H1 (cell line): ENCODE data around the gene KLHL5.

Experiments
- CHD2 ChIP-seq: IDR thresholded peaks from 2 replicates; pipeline ENCODE4 v1.6.1; 2012; ENCODE audit warnings: low read length, improper control_type of control experiment
- CTCF ChIP-seq, 3 experiments: IDR thresholded peaks; 1 replicate in 2 of 3; 2 replicates in 1 of 3; pipeline versions ENCODE4 v1.5.1 to v1.6.1; 2011; ENCODE audit warnings: low read length in 3 of 3, mild to moderate bottlenecking in 3 of 3, inconsistent platforms in 2 of 3, low read depth in 1 of 3, moderate library complexity in 1 of 3; ENCODE audit not compliant: insufficient read depth in 1 of 3; ENCODE audit errors: control extremely low read depth in 1 of 3
- EZH2 ChIP-seq: fragments of 200-600 bp; sonication (generic); IDR thresholded peaks from 2 replicates; pipeline ENCODE4 v1.7.1; 2012; ENCODE audit warnings: low read depth, mild to moderate bottlenecking, moderate library complexity, low read length, inconsistent platforms; ENCODE audit not compliant: severe bottlenecking
- GABPA ChIP-seq: IDR thresholded peaks from 2 replicates; pipeline ENCODE4 v1.6.1; 2011; ENCODE audit warnings: mild to moderate bottlenecking, low read length, moderate library complexity, borderline replicate concordance; ENCODE audit not compliant: insufficient read depth
- JUND ChIP-seq: IDR thresholded peaks from 2 replicates; pipeline ENCODE4 v1.6.1; 2011; ENCODE audit warnings: mild to moderate bottlenecking, improper control_type of control experiment, low read length
- PHF8 ChIP-seq: fragments of 200-600 bp; sonication (generic); conservative IDR thresholded peaks from 2 replicates; pipeline ENCODE4 v1.7.1; 2012; ENCODE audit warnings: low read depth, mild to moderate bottlenecking, inconsistent platforms, low read length, moderate library complexity
- POLR2A ChIP-seq, 2 experiments: IDR thresholded peaks; 1 replicate in 1 of 2; 2 replicates in 1 of 2; pipeline ENCODE4 v1.6.1; 2011; ENCODE audit warnings: low read depth in 2 of 2, low read length in 2 of 2, mild to moderate bottlenecking in 2 of 2; ENCODE audit errors: control extremely low read depth in 1 of 2
- RAD21 ChIP-seq, 2 experiments: IDR thresholded peaks in 1 of 2; conservative IDR thresholded peaks in 1 of 2; 2 replicates each; pipeline ENCODE4 v1.6.1; 2011; ENCODE audit warnings: low read depth in 2 of 2, low read length in 2 of 2, improper control_type of control experiment in 1 of 2, inconsistent platforms in 1 of 2, mild to moderate bottlenecking in 1 of 2, moderate library complexity in 1 of 2
- RFX5 ChIP-seq: IDR thresholded peaks from 2 replicates; pipeline ENCODE4 v1.6.1; 2011; ENCODE audit warnings: low read depth, low read length, improper control_type of control experiment, borderline replicate concordance
- SUZ12 ChIP-seq: fragments of 200-600 bp; sonication (generic); IDR thresholded peaks from 2 replicates; pipeline ENCODE4 v1.6.1; 2012; ENCODE audit warnings: mild to moderate bottlenecking, inconsistent platforms, low read length, moderate library complexity, mixed read lengths
- TAF1 ChIP-seq: IDR thresholded peaks from 2 replicates; pipeline ENCODE4 v1.6.1; 2011; ENCODE audit warnings: mild to moderate bottlenecking, low read depth, low read length
- YY1 ChIP-seq: IDR thresholded peaks from 2 replicates; pipeline ENCODE4 v1.6.1; 2011; ENCODE audit warnings: low read depth, mild to moderate bottlenecking, low read length
- TF ChIP-seq, protein P1 (sequence below): fragments of 300-600 bp; sonication (generic); IDR thresholded peaks from 2 replicates; pipeline ENCODE4 v1.7.1; 2012; ENCODE audit warnings: low read length, moderate library complexity, mild to moderate bottlenecking, inconsistent platforms; ENCODE audit not compliant: insufficient replicate concordance

DNA sequence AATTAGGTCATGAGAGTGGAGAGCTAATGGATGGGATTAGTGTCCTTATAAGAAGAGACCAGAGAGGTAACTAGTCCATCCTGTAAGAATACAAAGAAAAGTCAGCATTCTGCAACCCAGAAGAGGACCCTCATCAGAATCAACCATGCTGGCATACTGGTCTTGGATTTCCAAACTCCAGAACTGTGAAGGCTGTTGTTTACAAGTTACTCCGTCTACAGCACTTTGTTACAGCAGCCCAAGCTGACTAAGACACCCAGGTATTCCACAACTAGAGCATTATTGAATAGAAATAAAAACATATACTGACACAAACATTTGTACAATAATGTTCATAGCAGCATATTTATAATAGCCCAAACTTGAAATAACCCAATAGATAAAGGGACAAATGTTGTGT lies 39.0 kb upstream of the KLHL5 start:
- TF ChIP-seq PHF8 (no peak), GABPA (no peak), TAF1 (no peak), CTCF (IDR thresholded peaks at IDR 0.05; ENCODE audit: control extremely low read depth in 1 of 3, insufficient read depth in 1 of 3, low read depth in 1 of 3, low read length in 3 of 3) (no peak), CHD2 (no peak), RAD21 (IDR thresholded peaks at IDR 0.05 in 1 of 2, conservative IDR thresholded peaks at IDR 0.05 in 1 of 2; ENCODE audit: low read depth in 2 of 2, low read length in 2 of 2) (no peak), YY1 (no peak), RFX5 (no peak), JUND (no peak), POLR2A (IDR thresholded peaks at IDR 0.05; ENCODE audit: control extremely low read depth in 1 of 2, low read depth in 2 of 2, low read length in 2 of 2) (no peak), SUZ12 (no peak), EZH2 (no peak)
- TF ChIP-seq, protein P1, sequence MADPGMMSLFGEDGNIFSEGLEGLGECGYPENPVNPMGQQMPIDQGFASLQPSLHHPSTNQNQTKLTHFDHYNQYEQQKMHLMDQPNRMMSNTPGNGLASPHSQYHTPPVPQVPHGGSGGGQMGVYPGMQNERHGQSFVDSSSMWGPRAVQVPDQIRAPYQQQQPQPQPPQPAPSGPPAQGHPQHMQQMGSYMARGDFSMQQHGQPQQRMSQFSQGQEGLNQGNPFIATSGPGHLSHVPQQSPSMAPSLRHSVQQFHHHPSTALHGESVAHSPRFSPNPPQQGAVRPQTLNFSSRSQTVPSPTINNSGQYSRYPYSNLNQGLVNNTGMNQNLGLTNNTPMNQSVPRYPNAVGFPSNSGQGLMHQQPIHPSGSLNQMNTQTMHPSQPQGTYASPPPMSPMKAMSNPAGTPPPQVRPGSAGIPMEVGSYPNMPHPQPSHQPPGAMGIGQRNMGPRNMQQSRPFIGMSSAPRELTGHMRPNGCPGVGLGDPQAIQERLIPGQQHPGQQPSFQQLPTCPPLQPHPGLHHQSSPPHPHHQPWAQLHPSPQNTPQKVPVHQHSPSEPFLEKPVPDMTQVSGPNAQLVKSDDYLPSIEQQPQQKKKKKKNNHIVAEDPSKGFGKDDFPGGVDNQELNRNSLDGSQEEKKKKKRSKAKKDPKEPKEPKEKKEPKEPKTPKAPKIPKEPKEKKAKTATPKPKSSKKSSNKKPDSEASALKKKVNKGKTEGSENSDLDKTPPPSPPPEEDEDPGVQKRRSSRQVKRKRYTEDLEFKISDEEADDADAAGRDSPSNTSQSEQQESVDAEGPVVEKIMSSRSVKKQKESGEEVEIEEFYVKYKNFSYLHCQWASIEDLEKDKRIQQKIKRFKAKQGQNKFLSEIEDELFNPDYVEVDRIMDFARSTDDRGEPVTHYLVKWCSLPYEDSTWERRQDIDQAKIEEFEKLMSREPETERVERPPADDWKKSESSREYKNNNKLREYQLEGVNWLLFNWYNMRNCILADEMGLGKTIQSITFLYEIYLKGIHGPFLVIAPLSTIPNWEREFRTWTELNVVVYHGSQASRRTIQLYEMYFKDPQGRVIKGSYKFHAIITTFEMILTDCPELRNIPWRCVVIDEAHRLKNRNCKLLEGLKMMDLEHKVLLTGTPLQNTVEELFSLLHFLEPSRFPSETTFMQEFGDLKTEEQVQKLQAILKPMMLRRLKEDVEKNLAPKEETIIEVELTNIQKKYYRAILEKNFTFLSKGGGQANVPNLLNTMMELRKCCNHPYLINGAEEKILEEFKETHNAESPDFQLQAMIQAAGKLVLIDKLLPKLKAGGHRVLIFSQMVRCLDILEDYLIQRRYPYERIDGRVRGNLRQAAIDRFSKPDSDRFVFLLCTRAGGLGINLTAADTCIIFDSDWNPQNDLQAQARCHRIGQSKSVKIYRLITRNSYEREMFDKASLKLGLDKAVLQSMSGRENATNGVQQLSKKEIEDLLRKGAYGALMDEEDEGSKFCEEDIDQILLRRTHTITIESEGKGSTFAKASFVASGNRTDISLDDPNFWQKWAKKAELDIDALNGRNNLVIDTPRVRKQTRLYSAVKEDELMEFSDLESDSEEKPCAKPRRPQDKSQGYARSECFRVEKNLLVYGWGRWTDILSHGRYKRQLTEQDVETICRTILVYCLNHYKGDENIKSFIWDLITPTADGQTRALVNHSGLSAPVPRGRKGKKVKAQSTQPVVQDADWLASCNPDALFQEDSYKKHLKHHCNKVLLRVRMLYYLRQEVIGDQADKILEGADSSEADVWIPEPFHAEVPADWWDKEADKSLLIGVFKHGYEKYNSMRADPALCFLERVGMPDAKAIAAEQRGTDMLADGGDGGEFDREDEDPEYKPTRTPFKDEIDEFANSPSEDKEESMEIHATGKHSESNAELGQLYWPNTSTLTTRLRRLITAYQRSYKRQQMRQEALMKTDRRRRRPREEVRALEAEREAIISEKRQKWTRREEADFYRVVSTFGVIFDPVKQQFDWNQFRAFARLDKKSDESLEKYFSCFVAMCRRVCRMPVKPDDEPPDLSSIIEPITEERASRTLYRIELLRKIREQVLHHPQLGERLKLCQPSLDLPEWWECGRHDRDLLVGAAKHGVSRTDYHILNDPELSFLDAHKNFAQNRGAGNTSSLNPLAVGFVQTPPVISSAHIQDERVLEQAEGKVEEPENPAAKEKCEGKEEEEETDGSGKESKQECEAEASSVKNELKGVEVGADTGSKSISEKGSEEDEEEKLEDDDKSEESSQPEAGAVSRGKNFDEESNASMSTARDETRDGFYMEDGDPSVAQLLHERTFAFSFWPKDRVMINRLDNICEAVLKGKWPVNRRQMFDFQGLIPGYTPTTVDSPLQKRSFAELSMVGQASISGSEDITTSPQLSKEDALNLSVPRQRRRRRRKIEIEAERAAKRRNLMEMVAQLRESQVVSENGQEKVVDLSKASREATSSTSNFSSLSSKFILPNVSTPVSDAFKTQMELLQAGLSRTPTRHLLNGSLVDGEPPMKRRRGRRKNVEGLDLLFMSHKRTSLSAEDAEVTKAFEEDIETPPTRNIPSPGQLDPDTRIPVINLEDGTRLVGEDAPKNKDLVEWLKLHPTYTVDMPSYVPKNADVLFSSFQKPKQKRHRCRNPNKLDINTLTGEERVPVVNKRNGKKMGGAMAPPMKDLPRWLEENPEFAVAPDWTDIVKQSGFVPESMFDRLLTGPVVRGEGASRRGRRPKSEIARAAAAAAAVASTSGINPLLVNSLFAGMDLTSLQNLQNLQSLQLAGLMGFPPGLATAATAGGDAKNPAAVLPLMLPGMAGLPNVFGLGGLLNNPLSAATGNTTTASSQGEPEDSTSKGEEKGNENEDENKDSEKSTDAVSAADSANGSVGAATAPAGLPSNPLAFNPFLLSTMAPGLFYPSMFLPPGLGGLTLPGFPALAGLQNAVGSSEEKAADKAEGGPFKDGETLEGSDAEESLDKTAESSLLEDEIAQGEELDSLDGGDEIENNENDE = no peak
